Uterus (tissue), 4 donors: ENCODE results near the gene DCAF7. TPM values are rescaled to one million over a fixed set of nuclear protein-coding genes. Genes with fewer than 3 reads are reported as not detected.
A peak's percentile ranks its signal among the peaks of the same experiment; 100 is the strongest.

Experiments used
- DNase-seq, 2 donors: peaks; one replicate each; pipeline ENCODE4 v3.0.0-alpha.2; 2019 to 2020
- H3K27ac ChIP-seq, 2 donors: fragments of 200-600 bp; sonication (generic); 1 replicate in 1 of 2; 2 replicates in 1 of 2; pipeline ENCODE4 v1.5.1; 2016 to 2018
- H3K27me3 ChIP-seq, 2 donors: fragments of 200-600 bp; sonication (generic); one replicate each; pipeline ENCODE4 v1.5.1; 2018 to 2019; ENCODE audit warnings: control low read depth in 1 of 2
- H3K36me3 ChIP-seq, 2 donors: fragments of 200-600 bp; sonication (generic); one replicate each; pipeline ENCODE4 v1.5.1; 2019; ENCODE audit warnings: control low read depth in 1 of 2
- H3K4me1 ChIP-seq, 2 donors: fragments of 200-600 bp; sonication (generic); one replicate each; pipeline ENCODE4 v1.5.1; 2018 to 2019; ENCODE audit warnings: control low read depth in 1 of 2
- H3K4me3 ChIP-seq, 2 donors: fragments of 200-600 bp; sonication (generic); 1 replicate in 1 of 2; 2 replicates in 1 of 2; pipeline ENCODE4 v1.5.1; 2018 to 2019; ENCODE audit warnings: mild to moderate bottlenecking in 1 of 2
- H3K9me3 ChIP-seq, 2 donors: fragments of 200-600 bp; sonication (generic); one replicate each; pipeline ENCODE4 v1.5.1; 2019; ENCODE audit warnings: control low read depth in 1 of 2
- POLR2A ChIP-seq, 2 donors: fragments of 450-650 bp; IDR thresholded peaks; one replicate each; pipeline ENCODE4 v1.6.1; 2016; ENCODE audit warnings: antibody characterized with exemption in 2 of 2, mild to moderate bottlenecking in 1 of 2, moderate library complexity in 1 of 2
- intact Hi-C: fragments of 100-400 bp; cut with DNase I; formaldehyde crosslinking; loops from one replicate; pipeline ENCODE4 v1.15.1; 2023; ENCODE audit warnings: low total_unique reads
- total RNA-seq, 4 donors: library from RNA; depleted of rRNA in 3 of 4; stranded (reverse); fragments of >200 nt in 3 of 4; gene quantifications; one replicate each; pipeline versions ENCODE4 v1.1.0 to v1.2.4, GENCODE V29; 2014 to 2023
- TF ChIP-seq, protein P1 (sequence below), 4 experiments: fragments of 200-600 bp in 2 of 4; fragments of 450-650 bp in 2 of 4; sonication (generic) in 2 of 4; IDR thresholded peaks; one replicate each; pipeline ENCODE4 v1.5.1; 2016 to 2019; ENCODE audit warnings: antibody characterized with exemption in 4 of 4, mild to moderate bottlenecking in 2 of 4, moderate library complexity in 1 of 4
- donor health status: DM: yes; HTN: yes; CAD: no.

DCAF7 gene
- total RNA-seq, 4 donors from 2014 or later, result 5.6 to 51.1 (median 25.1) TPM

DNA sequence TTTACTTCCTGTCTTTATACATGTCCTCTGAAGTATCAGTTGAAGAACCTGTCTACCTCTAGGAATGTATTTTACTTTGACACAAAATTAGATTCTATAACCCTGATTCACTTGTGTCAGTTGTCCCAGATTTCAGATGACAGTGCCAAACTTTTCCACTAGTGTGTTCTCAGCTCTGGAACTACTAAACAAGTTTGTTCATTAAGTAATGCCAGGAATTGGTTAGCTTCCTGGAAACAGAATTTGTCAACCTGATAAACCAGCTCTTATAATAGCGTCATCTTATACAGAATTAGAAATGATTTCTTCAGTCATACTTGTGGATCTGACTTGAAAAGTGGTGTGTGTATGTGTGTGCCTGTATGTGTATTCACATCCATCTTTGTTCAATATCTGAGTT, 79.3 kb downstream of the DCAF7 start:
- Histone ChIP-seq H3K27ac (no peak overlapping the region), H3K4me1 (peaks cover 7% of the 10 kb centered on the region in 2 donors), H3K4me3 (no peak overlapping the region), H3K27me3 (no peaks in the 10 kb centered on the region), H3K9me3 (no peaks in the 10 kb centered on the region), H3K36me3 (no peaks in the 10 kb centered on the region)
- no peak for DNase-seq
- intact Hi-C loops, result no loop called here
- TF ChIP-seq POLR2A (IDR thresholded peaks at IDR 0.05), result no peak
- TF ChIP-seq, protein P1, sequence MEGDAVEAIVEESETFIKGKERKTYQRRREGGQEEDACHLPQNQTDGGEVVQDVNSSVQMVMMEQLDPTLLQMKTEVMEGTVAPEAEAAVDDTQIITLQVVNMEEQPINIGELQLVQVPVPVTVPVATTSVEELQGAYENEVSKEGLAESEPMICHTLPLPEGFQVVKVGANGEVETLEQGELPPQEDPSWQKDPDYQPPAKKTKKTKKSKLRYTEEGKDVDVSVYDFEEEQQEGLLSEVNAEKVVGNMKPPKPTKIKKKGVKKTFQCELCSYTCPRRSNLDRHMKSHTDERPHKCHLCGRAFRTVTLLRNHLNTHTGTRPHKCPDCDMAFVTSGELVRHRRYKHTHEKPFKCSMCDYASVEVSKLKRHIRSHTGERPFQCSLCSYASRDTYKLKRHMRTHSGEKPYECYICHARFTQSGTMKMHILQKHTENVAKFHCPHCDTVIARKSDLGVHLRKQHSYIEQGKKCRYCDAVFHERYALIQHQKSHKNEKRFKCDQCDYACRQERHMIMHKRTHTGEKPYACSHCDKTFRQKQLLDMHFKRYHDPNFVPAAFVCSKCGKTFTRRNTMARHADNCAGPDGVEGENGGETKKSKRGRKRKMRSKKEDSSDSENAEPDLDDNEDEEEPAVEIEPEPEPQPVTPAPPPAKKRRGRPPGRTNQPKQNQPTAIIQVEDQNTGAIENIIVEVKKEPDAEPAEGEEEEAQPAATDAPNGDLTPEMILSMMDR (IDR thresholded peaks at IDR 0.05), result no peak

DNA sequence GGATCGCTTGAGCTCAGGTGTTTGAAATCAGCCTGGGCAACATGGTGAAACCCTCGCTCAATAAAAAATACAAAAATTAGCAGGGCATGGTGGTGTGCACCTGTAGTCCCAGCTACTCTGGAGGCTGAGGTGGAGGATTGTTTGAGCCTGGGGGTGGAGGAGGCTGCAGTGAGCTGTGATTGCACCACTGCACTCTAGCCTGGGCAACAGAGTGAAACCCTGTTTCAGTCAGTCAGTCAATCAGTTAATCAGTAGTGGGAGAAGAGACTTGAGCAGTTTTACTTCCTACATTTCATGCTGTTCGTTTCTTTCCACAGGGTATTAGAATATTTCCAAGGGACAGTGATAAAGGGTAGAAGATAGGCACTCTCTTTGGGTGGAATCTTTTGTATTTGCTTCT, 80.8 kb downstream of the DCAF7 start:
- intact Hi-C loops, result no loop called here
- Histone ChIP-seq H3K36me3 (no peaks in the 10 kb centered on the region), H3K27ac (no peak overlapping the region), H3K27me3 (no peaks in the 10 kb centered on the region), H3K9me3 (no peaks in the 10 kb centered on the region), H3K4me1 (peaks cover 0 to 7% of the 10 kb centered on the region in 2 donors), H3K4me3 (no peak overlapping the region)
- no peak for TF ChIP-seq POLR2A (IDR thresholded peaks at IDR 0.05)
- TF ChIP-seq, protein P1 (IDR thresholded peaks at IDR 0.05), result no peak
- DNase-seq, result no peak

DNA sequence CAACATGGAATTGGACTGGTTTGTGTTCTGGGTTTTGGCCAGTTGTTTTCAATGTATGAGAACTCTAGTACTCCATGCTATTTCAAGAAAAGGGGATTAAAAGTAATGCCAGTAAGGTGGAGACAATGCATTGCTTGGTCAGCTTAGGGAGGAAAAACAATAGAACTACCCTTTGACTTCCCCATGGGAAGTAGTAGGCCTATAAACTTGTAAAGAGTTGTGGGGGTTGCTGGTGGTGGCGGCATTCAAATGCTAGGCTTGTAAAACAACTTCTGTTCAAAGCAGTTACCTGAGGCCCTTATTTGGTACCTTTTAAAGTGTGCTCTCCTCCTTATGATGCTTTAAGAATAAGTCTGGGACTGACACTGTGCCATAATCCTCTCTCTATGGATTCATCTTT, 81.3 kb downstream of the DCAF7 start:
- no peak for DNase-seq
- H3K4me3 ChIP-seq, result no peak overlapping the region
- TF ChIP-seq, protein P1 (IDR thresholded peaks at IDR 0.05), result no peak
- TF ChIP-seq POLR2A (IDR thresholded peaks at IDR 0.05), result no peak
- no peak overlapping the region for H3K27ac ChIP-seq
- H3K36me3 ChIP-seq, result no peaks in the 10 kb centered on the region
- H3K27me3 ChIP-seq, result no peaks in the 10 kb centered on the region
- no peaks in the 10 kb centered on the region for H3K9me3 ChIP-seq
- peaks cover 0 to 2% of the 10 kb centered on the region in 2 donors for H3K4me1 ChIP-seq
- intact Hi-C loops, result no loop called here

DNA sequence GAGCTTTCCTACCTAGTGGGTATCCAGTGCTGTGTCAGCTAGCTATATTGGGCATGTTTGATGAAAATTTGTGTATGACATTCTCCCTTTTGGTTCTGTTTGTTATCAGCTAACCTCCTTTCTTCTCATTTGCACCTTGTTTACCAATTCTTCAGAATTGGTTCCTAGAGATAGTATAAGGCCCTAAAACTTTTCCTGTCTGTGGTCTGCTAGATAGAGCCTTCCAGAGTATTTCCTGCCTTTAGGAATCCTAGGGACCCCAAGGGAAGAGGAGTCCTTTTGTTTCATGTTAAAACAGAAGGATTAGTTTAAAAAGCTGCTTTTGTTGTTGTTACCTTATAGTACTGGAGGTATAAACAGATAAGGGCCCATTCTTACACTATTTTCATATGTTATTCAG, 83.5 kb downstream of the DCAF7 start:
- Histone ChIP-seq H3K4me1 (no peaks in the 10 kb centered on the region), H3K27ac (peak overlapping the region in 1 of 2 donors; percentile 18), H3K4me3 (no peak overlapping the region), H3K27me3 (no peaks in the 10 kb centered on the region), H3K9me3 (no peaks in the 10 kb centered on the region), H3K36me3 (no peaks in the 10 kb centered on the region)
- TF ChIP-seq POLR2A (IDR thresholded peaks at IDR 0.05), result no peak
- TF ChIP-seq, protein P1 (IDR thresholded peaks at IDR 0.05), result no peak
- intact Hi-C loops, result no loop called here
- no peak for DNase-seq

DNA sequence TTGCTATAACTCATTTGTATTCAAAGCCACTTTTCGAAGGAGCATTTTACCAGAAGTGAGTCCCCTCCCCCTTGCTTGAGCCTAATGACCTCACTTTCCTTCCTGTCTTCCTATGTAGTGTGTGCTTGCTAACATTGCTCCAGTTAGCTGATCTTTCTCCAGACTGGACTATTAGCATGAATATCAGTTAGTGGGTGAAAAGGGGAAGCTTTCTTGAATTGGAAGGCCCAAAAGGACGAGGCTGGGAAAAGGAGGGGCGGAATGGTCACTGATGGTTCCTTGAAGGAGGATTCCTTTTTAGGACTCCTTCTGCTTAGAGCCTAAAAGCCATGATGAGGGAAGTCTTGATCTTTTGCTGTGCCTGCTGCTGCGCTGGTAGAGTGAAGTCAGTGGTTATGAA, 83.9 kb downstream of the DCAF7 start:
- no peaks in the 10 kb centered on the region for H3K9me3 ChIP-seq
- TF ChIP-seq, protein P1 (IDR thresholded peaks at IDR 0.05), result no peak
- TF ChIP-seq POLR2A (IDR thresholded peaks at IDR 0.05), result no peak
- no peaks in the 10 kb centered on the region for H3K4me1 ChIP-seq
- no peaks in the 10 kb centered on the region for H3K36me3 ChIP-seq
- peak overlapping the region in 1 of 2 donors; percentile 18 for H3K27ac ChIP-seq
- no peaks in the 10 kb centered on the region for H3K27me3 ChIP-seq
- no peak overlapping the region for H3K4me3 ChIP-seq
- intact Hi-C loops, result no loop called here
- DNase-seq, result no peak
